HepG2 (cell line): ENCODE results near the gene P2RX6. TPM values are rescaled to one million over a fixed set of nuclear protein-coding genes. Genes with fewer than 3 reads are reported as not detected.
A peak's percentile ranks its signal among the peaks of the same experiment; 100 is the strongest.

Source experiments
- ATM ChIP-seq: fragments of 450-650 bp; IDR thresholded peaks from 2 replicates; pipeline ENCODE4 v1.7.1; 2017; ENCODE audit warnings: mild to moderate bottlenecking, borderline replicate concordance
- CHD4 ChIP-seq: fragments of 200-600 bp; sonication (generic); IDR thresholded peaks from 2 replicates; pipeline ENCODE4 v1.7.0; 2017; ENCODE audit warnings: mild to moderate bottlenecking, low read length, borderline replicate concordance
- FOXP4 ChIP-seq: sonication (generic); formaldehyde crosslinking; IDR thresholded peaks from 2 replicates; pipeline ENCODE4 v1.4.0; 2020; ENCODE audit warnings: missing genetic modification reagents
- HIVEP1 ChIP-seq: sonication (generic); formaldehyde crosslinking; IDR thresholded peaks from 2 replicates; pipeline ENCODE4 v1.4.0; 2020; ENCODE audit warnings: mild to moderate bottlenecking, missing genetic modification reagents
- MAFK ChIP-seq, 2 experiments: IDR thresholded peaks in 1 of 2; conservative IDR thresholded peaks in 1 of 2; 2 replicates each; pipeline ENCODE4 v1.6.1; 2011; ENCODE audit warnings: improper control_type of control experiment in 2 of 2, low read length in 2 of 2
- MBNL3 ChIP-seq: fragments of 250-450 bp; sonication (Bioruptor Pico); conservative IDR thresholded peaks from 2 replicates; pipeline ENCODE4 v1.8.0; 2022; ENCODE audit warnings: mild to moderate bottlenecking, inconsistent platforms
- MLXIP ChIP-seq: sonication (generic); formaldehyde crosslinking; IDR thresholded peaks from 2 replicates; pipeline ENCODE4 v1.9.0; 2021; ENCODE audit warnings: missing genetic modification reagents, borderline replicate concordance
- NR2F1 ChIP-seq, 2 experiments: fragments of 450-650 bp in 1 of 2; formaldehyde crosslinking in 1 of 2; IDR thresholded peaks; 2 replicates each; pipeline versions ENCODE4 v1.5.0 to v1.6.1; 2016 to 2020; ENCODE audit warnings: mild to moderate bottlenecking in 1 of 2, missing compliant biosample characterization in 1 of 2, missing genetic modification reagents in 1 of 2, moderate library complexity in 1 of 2
- PHF20 ChIP-seq: sonication (generic); formaldehyde crosslinking; IDR thresholded peaks from 2 replicates; pipeline ENCODE4 v1.5.0; 2020; ENCODE audit warnings: mild to moderate bottlenecking, missing genetic modification reagents
- SALL1 ChIP-seq: sonication (generic); formaldehyde crosslinking; IDR thresholded peaks from 2 replicates; pipeline ENCODE4 v1.8.0; 2022; ENCODE audit warnings: mild to moderate bottlenecking, missing genetic modification reagents
- SMAD1 ChIP-seq: sonication (generic); formaldehyde crosslinking; IDR thresholded peaks from 2 replicates; pipeline ENCODE4 v1.4.0; 2020; ENCODE audit warnings: missing genetic modification reagents, low read depth, mild to moderate bottlenecking, borderline replicate concordance
- SNRNP70 ChIP-seq: fragments of 200-400 bp; formaldehyde crosslinking; IDR thresholded peaks from 2 replicates; pipeline ENCODE4 v1.6.1; 2017; ENCODE audit warnings: mild to moderate bottlenecking, low read depth, low read length, moderate library complexity
- SP5 ChIP-seq: IDR thresholded peaks from 2 replicates; pipeline ENCODE4 v1.6.1; 2016; ENCODE audit warnings: low read depth, borderline replicate concordance
- TIGD3 ChIP-seq: sonication (generic); formaldehyde crosslinking; IDR thresholded peaks from 2 replicates; pipeline ENCODE4 v1.5.1; 2020; ENCODE audit warnings: mild to moderate bottlenecking, missing genetic modification reagents, borderline replicate concordance
- TRIM22 ChIP-seq: fragments of 450-650 bp; IDR thresholded peaks from 2 replicates; pipeline ENCODE4 v1.6.1; 2017
- ZBTB21 ChIP-seq: sonication (generic); formaldehyde crosslinking; IDR thresholded peaks from 2 replicates; pipeline ENCODE4 v1.4.0; 2020; ENCODE audit warnings: missing genetic modification reagents
- ZBTB38 ChIP-seq: sonication (generic); formaldehyde crosslinking; IDR thresholded peaks from 2 replicates; pipeline ENCODE4 v1.5.1; 2020; ENCODE audit warnings: mild to moderate bottlenecking, missing genetic modification reagents
- ZNF33B ChIP-seq: sonication (generic); formaldehyde crosslinking; IDR thresholded peaks from 2 replicates; pipeline ENCODE4 v1.5.1; 2020; ENCODE audit warnings: mild to moderate bottlenecking, missing genetic modification reagents
- ZNF383 ChIP-seq: sonication (generic); formaldehyde crosslinking; IDR thresholded peaks from 2 replicates; pipeline ENCODE4 v1.4.0; 2020; ENCODE audit warnings: missing genetic modification reagents, mild to moderate bottlenecking, borderline replicate concordance
- ZNF510 ChIP-seq: sonication (generic); formaldehyde crosslinking; IDR thresholded peaks from 2 replicates; pipeline ENCODE4 v1.4.0; 2020; ENCODE audit warnings: low read depth, mild to moderate bottlenecking, missing genetic modification reagents
- ZNF7 ChIP-seq: IDR thresholded peaks from 2 replicates; pipeline ENCODE4 v1.6.1; 2016; ENCODE audit warnings: missing biosample characterization, missing genetic modification reagents
- ZSCAN31 ChIP-seq: sonication (generic); formaldehyde crosslinking; IDR thresholded peaks from 2 replicates; pipeline ENCODE4 v1.5.0; 2020; ENCODE audit warnings: low read depth, mild to moderate bottlenecking, missing genetic modification reagents
- polyA plus RNA-seq, 8 experiments: library from polyadenylated mRNA; depleted of rRNA in 3 of 8; stranded (reverse) in 7 of 8; unstranded in 1 of 8; fragments of >200 nt; fragmentation: Illumina TruSeq in 4 of 8; extraction: Trizol in 4 of 8; gene quantifications; 2 replicates each; pipeline versions ENCODE4 v1.2.1 to v1.2.3, GENCODE V29; 2011 to 2016; ENCODE audit warnings: low read depth in 4 of 8, missing spikeins in 1 of 8, mixed read lengths in 1 of 8; ENCODE audit not compliant: insufficient read depth in 1 of 8
- total RNA-seq, 5 experiments: library from RNA; depleted of rRNA; stranded (reverse); fragments of >200 nt; fragmentation: Illumina TruSeq; extraction: Trizol; gene quantifications; 2 replicates each; pipeline ENCODE4 v1.2.3, GENCODE V29; 2016; ENCODE audit warnings: low read depth in 1 of 5

P2RX6 gene
- total and polyA plus RNA-seq, 2 of the 13 experiments (the other 11 are each of a cell fraction or from before 2014, with no cell fraction given): 0.04 to 0.12 TPM

GRCh38 chr22:21001601-21002325 is 13.2 kb upstream of the P2RX6 start, which contains the start of gene THAP7 (continued):
- TF ChIP-seq FOXP4 (CRISPR knock-in tag) (peak; percentile 58), MLXIP (CRISPR knock-in tag) (no peak), ZSCAN31 (peak; percentile 37; the same call in 1 of the 2 replicates), PHF20 (CRISPR knock-in tag) (peak; percentile 86), MBNL3 (CRISPR knock-in tag) (no peak), TIGD3 (CRISPR knock-in tag) (no peak), ZNF7 (no peak), HIVEP1 (CRISPR knock-in tag) (peak; percentile 87; the same call in 1 of the 2 replicates), ZBTB21 (CRISPR knock-in tag) (no peak), ZNF33B (peak; percentile 84; the same call in 1 of the 2 replicates), ZBTB38 (CRISPR knock-in tag) (no peak), SALL1 (CRISPR knock-in tag) (peak; percentile 85), SP5 (CRISPR knock-in tag) (peak; percentile 63; the same call in 1 of the 2 replicates), SNRNP70 (no peak), MAFK (conservative IDR thresholded peaks at IDR 0.05 in 1 of 2, IDR thresholded peaks at IDR 0.05 in 1 of 2; ENCODE audit: low read length in 2 of 2) (no peak), ATM (no peak), CHD4 (no peak), TRIM22 (no peak), ZNF510 (CRISPR knock-in tag) (no peak), SMAD1 (CRISPR knock-in tag) (no peak; the same call in none of the 2 replicates), NR2F1 (CRISPR knock-in tag; IDR thresholded peaks at IDR 0.05) (no peak; a peak in 1 of 4 replicates), ZNF383 (CRISPR knock-in tag) (no peak)
